NB4 (cell line): ENCODE measurements around the gene DOCK2.

ENCODE experiments used
- DNase-seq: peaks from one replicate; pipeline ENCODE4 v3.0.0; 2010; ENCODE audit warnings: low read depth
- H3K4me3 ChIP-seq: one replicate; pipeline ENCODE4 v1.5.1; 2011; ENCODE audit warnings: mild to moderate bottlenecking, low read depth, low read length, moderate library complexity
- MYC ChIP-seq: IDR thresholded peaks from 2 replicates; pipeline ENCODE4 v1.6.1; 2011; ENCODE audit warnings: low read depth, low read length
- POLR2A ChIP-seq: IDR thresholded peaks from 2 replicates; pipeline ENCODE4 v1.6.1; 2011; ENCODE audit warnings: mild to moderate bottlenecking; ENCODE audit not compliant: insufficient read length; ENCODE audit errors: extremely low read depth
- TF ChIP-seq, protein P1 (sequence below): IDR thresholded peaks from 2 replicates; pipeline ENCODE4 v1.6.1; 2011; ENCODE audit warnings: low read depth, low read length
- TF ChIP-seq, protein P2 (sequence below): IDR thresholded peaks from one replicate; pipeline ENCODE4 v1.5.1; 2012; ENCODE audit warnings: low read depth, low read length

Gene DOCK2

DNA sequence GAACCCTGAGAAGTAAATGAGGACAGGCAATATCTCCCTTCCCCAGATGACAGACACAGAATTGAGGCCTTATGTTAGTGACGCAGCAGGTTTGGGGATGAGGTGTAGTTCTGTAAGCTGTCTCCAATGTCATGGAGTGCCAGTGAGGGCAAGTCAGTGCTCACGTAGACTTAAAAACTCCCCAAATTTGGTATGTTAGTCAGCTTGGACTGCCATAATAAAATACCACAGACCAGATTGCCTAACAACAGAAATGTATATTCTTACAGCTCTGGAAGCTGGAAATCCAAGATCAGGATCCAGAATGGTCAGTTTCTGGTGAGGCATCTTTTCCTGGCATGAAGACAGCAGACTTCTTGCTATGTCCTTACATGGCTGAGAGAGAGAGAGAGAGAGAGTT lies 483.5 kb downstream of the DOCK2 start:
- TF ChIP-seq, protein P1, sequence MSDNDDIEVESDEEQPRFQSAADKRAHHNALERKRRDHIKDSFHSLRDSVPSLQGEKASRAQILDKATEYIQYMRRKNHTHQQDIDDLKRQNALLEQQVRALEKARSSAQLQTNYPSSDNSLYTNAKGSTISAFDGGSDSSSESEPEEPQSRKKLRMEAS, result no peak
- TF ChIP-seq MYC, result no peak
- TF ChIP-seq POLR2A, result no peak
- TF ChIP-seq, protein P2, sequence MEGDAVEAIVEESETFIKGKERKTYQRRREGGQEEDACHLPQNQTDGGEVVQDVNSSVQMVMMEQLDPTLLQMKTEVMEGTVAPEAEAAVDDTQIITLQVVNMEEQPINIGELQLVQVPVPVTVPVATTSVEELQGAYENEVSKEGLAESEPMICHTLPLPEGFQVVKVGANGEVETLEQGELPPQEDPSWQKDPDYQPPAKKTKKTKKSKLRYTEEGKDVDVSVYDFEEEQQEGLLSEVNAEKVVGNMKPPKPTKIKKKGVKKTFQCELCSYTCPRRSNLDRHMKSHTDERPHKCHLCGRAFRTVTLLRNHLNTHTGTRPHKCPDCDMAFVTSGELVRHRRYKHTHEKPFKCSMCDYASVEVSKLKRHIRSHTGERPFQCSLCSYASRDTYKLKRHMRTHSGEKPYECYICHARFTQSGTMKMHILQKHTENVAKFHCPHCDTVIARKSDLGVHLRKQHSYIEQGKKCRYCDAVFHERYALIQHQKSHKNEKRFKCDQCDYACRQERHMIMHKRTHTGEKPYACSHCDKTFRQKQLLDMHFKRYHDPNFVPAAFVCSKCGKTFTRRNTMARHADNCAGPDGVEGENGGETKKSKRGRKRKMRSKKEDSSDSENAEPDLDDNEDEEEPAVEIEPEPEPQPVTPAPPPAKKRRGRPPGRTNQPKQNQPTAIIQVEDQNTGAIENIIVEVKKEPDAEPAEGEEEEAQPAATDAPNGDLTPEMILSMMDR, result no peak
- DNase-seq, result no peak
- H3K4me3 ChIP-seq, result no peak overlapping the region

DNA sequence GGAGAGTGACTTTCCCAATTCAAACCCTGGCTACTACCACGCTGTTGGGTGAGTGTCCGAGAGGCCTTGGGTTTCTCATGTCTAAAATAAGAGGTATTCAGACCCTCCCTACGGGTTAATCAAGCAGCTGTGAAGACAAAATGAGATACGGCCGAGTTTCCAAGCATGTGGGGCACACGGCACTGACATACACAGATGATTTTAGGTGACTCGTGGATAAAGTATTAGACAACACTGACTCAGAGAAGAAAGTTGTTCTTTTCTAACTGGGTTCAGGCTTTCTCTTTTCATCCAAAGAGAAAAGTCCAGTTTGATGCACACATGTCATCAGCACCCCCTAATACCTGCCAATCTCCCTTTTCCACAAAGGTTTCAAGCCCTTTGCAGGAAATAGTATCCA lies 484.2 kb downstream of the DOCK2 start:
- DNase-seq, result no peak
- H3K4me3 ChIP-seq, result no peak overlapping the region
- TF ChIP-seq, protein P1, result no peak
- TF ChIP-seq, protein P2, result no peak
- TF ChIP-seq POLR2A (no peak), MYC (no peak)

DNA sequence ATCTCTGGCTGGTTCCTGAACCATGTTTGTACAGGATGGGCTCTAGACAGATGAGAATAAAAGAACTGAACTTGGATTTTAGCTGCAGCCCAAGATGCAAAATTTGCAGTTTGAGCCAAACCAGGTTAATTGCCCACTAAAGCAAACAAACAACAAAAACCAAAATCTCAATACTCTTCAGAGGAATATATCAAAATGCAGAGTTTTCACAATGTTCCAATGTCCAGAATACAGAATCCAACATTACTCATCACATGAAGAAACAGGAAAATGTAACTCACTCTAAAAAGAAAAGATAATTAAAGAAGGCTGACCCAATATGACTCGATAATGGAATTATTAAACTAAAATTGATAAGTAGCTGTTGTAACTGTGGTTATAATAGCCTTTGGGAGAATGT lies 489.0 kb downstream of the DOCK2 start:
- no peak for DNase-seq
- no peak overlapping the region for H3K4me3 ChIP-seq
- TF ChIP-seq, protein P2, result no peak
- no peak for TF ChIP-seq MYC
- TF ChIP-seq, protein P1, result no peak
- no peak for TF ChIP-seq POLR2A

DNA sequence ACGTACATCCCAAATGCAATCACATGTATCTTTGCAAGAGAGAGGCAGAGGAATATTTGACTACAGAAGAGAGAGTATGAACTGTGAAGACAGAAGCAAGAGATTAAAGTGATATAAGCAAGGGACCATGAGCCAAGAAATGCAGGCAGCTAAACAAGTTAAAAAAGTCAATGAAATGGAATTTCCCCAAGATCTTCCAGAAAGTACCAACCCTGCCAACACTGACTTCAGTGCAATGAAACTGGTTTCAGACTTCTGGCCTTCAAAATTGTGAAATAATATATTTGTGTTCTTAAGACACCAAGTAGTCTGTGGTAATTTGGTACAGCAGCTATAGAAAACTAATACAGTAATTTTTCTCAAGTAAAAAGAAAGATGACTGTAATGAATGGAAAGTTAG lies 489.6 kb downstream of the DOCK2 start:
- DNase-seq, result no peak
- TF ChIP-seq MYC (no peak), POLR2A (no peak)
- TF ChIP-seq, protein P2, result no peak
- TF ChIP-seq, protein P1, result no peak

DNA sequence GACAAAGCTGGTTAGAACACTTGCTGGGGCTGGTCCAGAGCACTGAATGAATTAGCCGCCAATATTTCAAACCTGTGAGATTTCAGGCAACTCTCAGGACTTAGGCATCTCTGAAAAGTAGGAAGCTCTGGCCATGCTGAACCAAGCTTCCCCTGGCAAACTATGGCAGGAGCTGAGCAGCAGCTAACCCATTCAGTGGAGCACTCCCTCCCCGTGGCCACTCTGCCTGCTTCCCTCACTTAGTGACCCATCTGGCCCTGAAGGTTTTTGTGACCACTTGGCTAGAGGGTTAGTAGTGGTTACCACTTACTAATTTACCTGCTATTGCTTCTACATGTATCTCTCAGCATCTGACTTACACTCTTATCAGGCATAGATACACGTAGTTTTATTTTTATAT lies 494.2 kb downstream of the DOCK2 start:
- TF ChIP-seq POLR2A (no peak), MYC (no peak)
- TF ChIP-seq, protein P1, result no peak
- TF ChIP-seq, protein P2, result no peak
- DNase-seq, result no peak
- no peak overlapping the region for H3K4me3 ChIP-seq

More for the DNA sequence above, 489.6 kb downstream of the DOCK2 start:
- no peak overlapping the region for H3K4me3 ChIP-seq

DNA sequence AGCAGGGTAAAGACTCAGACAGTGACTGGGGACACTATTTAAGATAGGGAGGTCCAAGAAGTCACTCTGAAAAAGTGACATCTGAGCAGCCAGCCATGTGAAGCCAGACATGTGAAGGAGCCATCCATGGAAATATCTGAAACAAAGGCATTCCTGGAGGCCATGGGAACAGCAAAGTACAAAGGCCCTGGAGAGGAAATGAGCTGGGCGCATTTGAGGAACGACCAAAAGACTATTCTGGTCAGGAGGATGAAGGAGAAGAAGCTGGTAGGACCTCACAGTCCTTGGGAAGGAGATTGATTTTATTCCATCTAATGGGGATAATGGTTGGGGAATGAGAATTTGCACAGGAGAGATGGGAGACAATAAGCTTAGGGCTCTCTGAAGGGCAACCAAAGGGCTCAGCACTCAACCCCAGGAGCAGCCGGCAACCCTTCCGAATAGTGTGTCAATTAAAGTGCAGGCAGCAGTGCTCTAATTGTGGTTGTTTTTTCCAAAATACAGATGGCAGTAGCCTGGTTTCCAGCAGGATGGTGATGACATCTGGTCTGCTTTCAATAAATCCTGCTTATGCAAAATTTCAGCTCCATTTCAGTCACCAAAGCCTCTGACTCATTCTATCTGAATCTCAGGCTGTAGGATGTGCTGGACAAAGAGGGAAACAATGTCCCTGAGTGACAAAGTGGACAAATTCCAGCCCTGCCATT lies 495.3 kb downstream of the DOCK2 start:
- no peak for DNase-seq
- no peak overlapping the region for H3K4me3 ChIP-seq
- TF ChIP-seq, protein P2, result no peak
- TF ChIP-seq MYC (no peak), POLR2A (no peak)
- TF ChIP-seq, protein P1, result no peak
